GM19023 (cell line): ENCODE results near the gene EXOC3L2.
"Not testable (repeated sequence)": the region's sequence is repeated elsewhere in the genome, so short reads cannot be mapped to it uniquely, and the experiment has no call there.

ENCODE experiments used
- ATAC-seq: cut with Tn5 transposase; IDR thresholded peaks from one replicate; pipeline ENCODE4 v1.9.1; 2021; ENCODE audit warnings: mild to moderate bottlenecking, moderate library complexity; ENCODE audit not compliant: unreplicated experiment

The EXOC3L2 gene

GRCh38 chr19:45256836-45257235 is 11.6 kb upstream of the EXOC3L2 start:
- ATAC-seq, result no peak

DNA sequence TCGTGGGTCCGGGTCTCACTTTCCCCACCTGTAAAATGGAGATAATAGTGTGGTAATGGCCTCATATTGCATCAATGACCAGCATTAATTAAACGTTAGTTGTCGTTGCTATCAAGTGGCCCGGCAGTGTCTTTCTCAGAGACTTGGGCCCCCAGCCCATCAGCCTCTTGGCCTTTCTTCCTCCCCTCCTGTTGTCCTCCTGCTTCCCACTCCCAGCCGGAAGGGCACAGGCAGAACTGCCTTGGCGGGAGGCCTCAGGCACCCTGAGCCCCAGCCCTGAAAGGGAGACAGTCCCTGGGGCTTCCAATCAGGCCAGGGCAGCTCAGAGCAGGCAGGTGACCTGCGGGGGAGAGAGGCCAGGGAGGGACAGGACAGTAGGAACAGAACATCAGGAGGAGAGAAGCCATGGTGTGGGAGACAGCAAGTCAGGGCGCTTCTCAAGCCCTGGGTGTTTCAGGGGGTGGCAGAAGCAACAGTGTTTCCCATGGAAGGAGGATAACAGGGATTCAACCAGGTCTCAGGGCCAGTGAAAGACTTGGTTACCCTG is 10.5 kb upstream of the EXOC3L2 start:
- no peak for ATAC-seq

DNA sequence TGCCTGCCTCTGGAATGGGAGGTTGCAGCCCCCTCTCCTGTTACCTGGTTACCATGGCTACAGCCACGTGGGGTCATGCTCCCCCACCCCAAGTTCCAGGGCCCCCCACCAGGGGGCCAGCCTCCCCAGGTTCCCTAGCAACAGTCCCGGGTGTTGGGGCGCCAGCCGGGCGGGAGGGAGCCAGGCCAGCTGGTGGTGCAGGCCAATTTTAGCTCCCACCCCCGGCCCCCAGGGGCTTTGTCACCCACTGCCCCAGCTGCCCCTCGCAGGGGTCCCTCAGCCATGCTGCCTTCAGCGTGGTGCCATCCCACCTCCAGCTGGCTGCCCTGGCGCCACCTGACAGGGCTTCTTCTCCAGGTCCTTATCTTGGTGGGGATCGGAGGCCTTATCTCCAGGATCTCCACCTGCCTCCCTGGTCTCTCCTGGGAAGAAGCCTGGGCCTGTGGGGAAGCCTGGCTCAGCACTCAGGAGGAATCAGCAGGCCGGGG is 8.9 kb upstream of the EXOC3L2 start:
- no peak for ATAC-seq

GRCh38 chr19:45253396-45254027 is 8.3 kb upstream of the EXOC3L2 start:
- no peak for ATAC-seq

DNA sequence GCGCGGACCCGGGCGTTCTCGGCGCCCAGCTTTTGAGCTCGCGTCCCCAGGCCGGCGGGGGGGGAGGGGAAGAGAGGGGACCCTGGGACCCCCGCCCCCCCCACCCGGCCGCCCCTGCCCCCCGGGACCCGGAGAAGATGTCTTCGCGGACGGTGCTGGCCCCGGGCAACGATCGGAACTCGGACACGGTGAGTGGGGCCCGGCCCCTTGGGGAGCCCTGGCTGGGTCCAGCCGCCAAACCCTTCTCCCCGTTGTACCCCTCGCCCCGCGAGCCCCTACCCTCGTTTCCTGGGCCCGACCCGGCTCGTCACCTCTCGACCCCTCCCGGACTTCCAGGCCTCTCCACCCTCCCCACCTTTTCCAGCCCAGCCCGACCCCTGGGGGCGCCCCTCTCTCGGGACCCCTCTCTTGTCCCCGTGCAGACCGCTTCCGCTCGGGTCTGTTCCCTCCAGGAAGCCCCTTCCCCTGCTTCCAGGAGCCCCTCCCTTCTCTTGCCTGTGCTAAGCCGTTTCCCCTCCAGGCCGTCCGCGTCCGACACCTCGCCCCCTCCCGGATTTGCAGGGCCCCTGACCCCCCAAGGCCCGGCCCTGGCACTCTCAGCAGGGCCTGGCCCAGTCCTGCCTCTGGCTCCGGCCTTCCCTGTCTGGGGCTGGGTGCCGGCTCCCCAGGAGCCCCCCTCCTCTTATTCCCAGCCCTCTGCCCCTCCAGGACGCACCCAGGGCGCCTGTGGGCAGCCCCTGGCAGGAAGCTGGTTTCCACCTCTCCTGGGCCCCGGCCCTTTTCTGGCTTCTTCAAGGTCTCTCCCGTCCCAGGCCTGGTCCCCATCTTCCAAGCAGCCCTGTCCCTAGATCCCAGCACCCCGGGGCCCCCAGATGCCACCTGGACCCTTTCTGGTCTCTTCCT is 6.5 kb upstream of the EXOC3L2 start:
- no peak for ATAC-seq

DNA sequence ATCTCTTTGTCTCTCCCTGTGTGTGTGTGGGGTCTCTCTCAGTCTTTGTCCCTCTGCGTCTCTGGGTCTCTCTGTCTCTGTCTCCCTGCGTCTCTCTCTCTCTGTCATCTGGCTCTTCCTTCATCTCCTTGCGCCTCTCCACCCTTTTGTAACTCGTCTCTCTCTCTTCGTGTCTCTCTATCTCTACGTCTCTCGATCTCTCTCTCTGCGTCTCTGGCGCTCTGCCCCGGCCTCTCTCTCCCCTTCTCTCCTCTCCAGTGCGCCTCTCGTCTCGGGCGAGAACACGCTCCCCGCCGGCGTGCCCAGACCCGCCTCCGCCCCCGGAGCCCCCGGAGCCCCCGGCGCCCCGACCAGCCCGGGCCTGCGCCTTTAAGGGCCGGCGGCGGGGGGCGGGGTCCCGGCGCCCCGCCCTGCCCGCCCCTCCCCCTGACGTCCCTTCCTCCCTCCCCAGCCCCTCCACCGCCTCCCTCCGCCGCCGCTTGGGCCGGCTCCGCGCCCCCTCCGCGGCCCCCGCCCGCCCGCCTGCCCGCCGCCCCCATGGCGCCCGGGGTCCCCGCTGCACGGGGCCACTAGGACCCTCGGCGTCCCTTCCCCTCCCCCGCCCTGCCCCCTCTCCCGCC is 5.7 kb upstream of the EXOC3L2 start, which contains the start of gene MARK4:
Gene MARK4, plus strand, starts transcription at position 440 of the 620 bp plus-strand sequence. CDS start 318 bp downstream, outside the sequence.
- no peak for ATAC-seq

- no peak for ATAC-seq
Observed at GRCh38 chr19:45250216-45250831, 5.1 kb upstream of the EXOC3L2 start.

DNA sequence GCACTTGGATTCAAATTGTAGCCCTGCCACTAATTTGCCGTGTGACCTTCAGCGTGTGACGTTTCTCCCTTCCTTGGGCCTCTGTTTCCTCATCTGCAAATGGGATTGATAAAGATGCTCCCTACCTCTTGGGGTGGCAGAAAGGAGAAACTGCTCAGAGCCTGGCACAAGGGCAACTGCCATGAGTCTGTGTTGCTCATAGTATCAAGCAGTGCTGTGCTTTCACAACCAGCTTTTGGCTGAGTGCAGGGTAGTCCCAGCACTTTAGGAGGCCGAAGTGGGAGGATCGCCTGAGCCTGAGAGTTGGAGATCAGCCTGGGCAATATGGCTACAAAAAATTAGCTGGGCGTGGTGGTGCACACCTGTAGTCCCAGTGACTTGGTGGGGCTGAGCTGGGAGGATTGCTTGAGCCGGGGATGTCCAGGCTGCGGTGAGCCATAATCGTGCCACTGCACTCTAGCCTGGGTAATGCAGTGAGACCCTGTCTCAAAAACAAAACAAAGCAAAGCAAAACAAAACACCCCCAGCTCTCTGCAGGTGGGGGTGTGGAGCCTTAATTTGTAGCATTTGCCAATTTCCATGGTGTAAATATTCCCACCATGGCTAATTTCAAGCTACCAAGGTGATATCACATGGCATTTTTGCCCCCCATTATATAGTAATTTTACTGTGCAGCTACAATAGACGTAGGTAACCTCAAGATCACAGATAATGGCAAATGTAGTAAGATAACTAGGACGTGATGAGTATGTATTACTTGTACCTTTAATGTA is 4.2 kb upstream of the EXOC3L2 start:
- ATAC-seq, result no peak

- ATAC-seq, result no peak
Observed at GRCh38 chr19:45247136-45247535, 1.9 kb upstream of the EXOC3L2 start.

GRCh38 chr19:45245826-45246225 is 619 bp upstream of the EXOC3L2 start:
- no peak for ATAC-seq

DNA sequence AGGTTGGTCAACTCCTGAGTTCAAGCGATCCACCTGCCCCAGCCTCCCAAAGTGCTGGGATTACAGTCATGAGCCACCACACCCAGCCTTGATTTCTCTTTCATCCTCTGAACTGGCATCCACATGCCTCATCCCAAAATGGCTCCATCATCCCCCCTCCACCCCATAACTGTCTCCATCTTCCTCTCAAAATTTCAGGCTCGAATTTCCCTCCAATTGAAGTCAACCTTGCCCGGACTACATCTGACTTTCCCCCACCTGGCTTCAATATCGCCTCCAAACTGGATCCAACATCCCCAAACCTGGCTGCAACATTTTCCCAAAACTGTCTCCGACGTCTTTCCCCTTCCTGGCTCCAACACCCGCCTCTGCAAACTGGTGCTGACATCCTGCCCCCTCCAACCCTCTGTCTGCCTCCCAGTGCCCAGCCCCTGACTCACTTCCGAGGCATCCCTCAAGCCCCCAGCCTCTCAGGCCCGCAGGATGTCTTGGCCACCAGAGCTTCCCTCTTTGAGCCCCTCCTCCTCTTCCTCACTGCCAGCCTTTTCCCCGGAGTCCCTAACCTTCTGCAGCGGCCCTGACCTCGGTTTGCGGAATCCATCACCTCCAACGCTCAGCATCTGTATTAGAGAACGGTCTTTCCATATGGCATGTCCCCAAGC is 943 bp downstream of the EXOC3L2 start:
- ATAC-seq, result no peak

DNA sequence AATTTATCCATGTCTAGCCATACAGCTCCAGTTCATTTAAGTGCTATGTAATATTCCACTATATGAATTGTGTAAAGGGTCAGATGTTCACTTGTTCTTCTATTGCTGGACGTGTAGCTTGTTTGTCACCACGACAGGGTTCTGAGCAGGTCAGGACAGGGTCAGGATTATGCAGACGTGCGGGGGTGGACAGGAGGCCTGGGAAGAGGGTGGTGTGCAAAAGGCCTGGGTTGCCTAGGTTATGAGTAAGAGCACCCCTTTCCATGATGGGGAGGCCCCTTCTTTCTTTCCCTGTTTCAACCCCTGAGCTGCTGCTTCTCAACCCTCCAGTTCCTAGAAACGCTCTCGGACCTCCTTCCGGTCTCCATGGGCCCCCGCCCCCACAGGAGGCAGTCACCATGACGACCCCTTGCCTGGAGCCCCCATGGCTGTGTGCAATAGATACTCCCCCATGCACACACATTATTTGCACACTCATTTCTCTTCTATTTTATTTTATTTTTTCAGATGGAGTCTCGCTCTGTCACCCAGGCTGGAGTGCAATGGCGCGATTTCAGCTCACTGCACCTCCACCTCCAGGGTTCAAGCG is 2.0 kb downstream of the EXOC3L2 start:
- ATAC-seq, result no peak

DNA sequence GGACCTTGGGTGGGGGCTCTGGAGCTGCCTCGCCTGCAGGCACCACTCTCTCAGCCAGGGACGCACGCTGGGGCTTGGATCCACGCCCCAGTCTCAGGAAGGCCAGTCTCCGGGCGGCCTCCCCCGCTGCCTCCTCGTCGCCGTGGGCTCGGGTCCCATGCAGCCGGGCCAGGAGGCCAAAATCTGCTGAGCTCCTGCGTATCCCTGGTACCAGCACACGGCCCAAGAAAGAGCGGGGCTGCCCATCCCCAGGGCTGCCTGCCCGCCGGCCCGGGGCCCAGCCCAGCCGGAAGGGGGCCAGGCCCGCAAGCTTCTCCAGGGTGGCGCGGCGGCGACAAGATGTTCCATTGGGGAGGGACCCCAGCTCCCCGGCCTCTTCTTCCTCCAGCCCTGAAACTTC is 6.7 kb downstream of the EXOC3L2 start:
- no peak for ATAC-seq

- ATAC-seq, result no peak
Observed at GRCh38 chr19:45235485-45235884, 9.7 kb downstream of the EXOC3L2 start.

GRCh38 chr19:45234089-45234869 is 10.9 kb downstream of the EXOC3L2 start:
- no peak for ATAC-seq

GRCh38 chr19:45231891-45232290 is 13.3 kb downstream of the EXOC3L2 start:
- no peak for ATAC-seq

DNA sequence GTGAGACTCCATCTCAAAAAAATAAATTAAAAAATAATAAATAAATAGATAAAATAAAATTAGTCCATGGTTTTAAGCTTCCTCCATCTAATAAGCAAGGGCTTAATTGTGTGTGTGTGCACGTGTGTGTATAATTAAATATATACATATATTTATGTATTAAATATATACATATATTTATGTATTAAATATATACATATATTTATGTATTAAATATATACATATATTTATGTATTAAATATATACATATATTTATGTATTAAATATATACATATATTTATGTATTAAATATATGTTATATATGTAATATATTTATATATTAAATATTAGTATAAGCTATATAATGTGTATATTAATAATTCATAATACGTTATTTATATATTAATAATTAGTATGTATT is 16.2 kb downstream of the EXOC3L2 start:
- not testable (repeated sequence) for ATAC-seq

GRCh38 chr19:45224645-45225044 is 20.6 kb downstream of the EXOC3L2 start:
- no peak for ATAC-seq
